Measurements from ENCODE around the gene ST14.
A peak's percentile ranks its signal among the peaks of the same experiment; 100 is the strongest.
"Not testable (repeated sequence)": the region's sequence is repeated elsewhere in the genome, so short reads cannot be mapped to it uniquely, and the experiment has no call there.

The ST14 gene

DNA sequence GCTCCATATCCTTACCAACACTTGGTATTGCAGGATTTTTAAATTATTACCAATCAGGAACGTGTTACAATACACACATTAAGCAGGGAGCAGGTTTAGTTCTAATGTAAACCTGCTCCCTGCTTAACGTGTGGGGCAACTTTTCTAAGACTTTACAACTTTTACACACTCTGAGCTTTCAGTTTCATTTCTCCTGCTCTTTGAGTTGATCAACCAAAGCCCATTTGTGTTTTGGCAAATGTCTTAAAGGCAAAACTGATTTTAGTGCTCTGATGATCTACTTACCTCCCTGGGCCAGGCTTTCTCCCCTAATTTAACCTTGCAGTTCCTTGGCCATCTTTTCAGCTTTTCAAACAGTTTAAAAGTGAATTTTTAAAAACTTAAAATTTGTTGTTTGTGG, 84.2 kb downstream of the ST14 start:
- DNase-seq, result no peak

DNA sequence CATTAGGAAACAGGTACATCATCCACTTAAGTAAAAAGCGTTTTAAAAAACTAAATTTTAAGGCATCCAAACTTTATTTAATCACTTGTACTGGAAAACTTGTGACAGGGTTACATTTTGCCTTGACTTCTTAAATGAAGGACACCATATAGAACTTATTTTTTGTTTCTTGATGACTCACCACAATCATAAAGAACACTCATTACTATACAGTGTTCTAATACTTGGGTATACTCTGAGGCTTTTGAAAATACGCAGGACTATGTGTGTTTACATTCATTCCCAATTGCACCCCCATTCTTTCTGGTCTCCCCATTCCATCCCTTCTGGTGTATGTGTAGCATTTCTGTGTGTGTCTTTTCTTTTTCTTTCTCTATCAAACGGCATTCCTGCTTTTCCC, 85.3 kb downstream of the ST14 start:
- no peak for DNase-seq

DNA sequence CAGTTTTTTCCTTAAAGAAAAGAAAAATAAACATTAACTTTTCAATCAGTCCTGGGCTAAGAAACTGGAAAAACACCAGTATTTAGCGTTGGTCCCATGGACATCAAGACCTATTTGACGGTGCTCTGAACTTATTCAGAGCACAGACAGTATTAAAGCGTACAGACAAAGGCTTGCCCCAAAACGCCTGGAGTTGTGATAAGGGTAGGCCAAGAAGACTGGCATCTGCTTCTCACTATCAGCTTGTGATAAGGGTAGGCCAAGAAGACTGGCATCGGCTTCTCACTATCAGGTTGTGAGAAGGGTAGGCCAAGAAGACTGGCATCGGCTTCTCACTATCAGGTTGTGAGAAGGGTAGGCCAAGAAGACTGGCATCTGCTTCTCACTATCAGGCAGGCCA, 85.8 kb downstream of the ST14 start:
- not testable (repeated sequence) for DNase-seq

DNA sequence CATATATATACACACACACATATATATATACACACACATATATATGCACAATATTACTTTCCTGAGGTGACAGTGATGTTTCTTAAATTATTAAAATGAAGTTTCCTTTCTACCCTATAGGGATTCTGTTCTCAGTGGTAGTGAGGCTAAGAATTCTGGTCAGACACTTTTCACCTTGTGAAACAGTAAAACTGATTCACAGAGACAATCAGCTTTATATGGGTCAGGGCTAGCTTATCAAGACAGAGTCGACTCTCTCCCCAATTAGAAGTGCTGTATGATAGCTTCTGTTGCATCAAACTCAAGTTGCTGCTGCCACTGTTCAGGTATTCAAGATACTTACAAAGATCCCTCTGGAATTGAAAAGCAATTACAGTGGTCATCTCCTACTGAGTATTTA, 86.7 kb downstream of the ST14 start:
- DNase-seq, result no peak

DNA sequence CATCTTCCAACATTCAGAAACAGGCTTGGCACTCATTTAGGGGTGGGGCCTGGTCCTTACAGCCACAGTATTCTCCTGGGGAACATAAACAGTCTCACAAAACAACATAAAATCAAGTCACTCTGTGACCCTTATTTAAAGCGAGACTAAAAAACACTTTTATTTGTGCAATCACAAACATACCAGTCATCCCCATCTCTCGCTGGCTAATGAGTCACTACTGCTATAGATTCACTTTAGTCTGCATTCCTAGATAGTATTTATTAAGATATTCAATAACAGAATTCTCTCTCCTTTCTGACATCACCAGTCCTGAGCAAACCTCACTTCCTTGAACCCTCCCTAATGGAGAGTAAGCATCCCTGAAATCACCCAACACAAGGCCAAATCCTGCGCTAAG, 87.2 kb downstream of the ST14 start:
- no peak for DNase-seq

DNA sequence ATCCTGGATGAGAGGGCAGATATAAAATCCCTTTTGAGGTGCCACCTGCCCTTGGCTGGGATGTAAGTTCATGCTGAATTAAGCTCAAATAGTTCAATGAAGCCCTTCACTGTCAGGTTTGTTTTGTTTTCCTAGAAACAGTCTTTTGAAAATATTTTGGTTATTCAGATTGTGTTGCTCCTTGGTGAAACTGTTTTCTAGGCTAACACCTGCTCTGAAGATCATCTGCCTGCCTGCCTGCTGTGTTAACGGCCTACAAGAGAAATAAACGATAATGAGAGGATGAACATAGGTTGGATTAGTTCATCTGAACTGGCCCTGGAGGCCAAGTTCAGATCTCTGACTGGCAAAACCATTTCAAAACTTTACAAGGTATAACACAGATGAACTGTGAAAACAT, 87.7 kb downstream of the ST14 start:
- peak; percentile 31 for DNase-seq

DNA sequence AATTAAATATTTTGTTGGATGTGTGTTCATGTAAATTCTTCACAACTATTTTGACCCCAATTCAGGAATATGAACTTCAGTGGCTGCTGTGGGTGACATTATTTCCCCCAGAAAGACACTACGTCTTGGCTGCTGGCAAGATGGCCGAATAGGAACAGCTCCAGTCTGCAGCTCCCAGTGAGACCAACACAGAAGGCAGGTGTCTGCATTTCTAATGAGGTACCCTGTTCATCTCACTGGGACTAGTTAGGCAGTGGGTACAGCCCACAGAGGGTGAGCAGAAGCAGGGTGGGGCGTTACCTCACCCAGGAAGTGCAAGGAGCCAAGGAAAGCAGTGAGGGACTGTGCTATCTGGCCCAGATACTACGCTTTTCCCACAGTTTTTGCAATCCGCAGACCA, 89.8 kb downstream of the ST14 start:
- no peak for DNase-seq

DNA sequence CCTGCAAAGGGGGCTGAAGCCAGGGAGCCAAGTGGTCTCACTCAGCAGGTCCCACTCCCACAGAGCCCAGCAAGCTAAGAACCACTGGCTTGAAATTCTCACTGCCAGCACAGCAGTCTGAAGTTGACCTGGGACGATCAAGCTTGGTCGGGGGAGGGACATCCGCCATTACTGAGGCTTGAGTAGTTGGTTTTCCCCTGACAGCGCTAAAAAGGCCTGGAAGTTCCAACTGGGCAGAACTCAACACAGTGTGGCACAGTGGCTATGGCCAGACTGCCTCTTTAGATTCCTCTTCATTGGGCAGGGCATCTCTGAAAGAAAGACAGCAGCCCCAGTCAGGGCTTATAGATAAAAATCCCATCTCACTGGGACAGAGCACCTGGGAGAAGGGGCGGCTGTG, 90.3 kb downstream of the ST14 start:
- not testable (repeated sequence) for DNase-seq

DNA sequence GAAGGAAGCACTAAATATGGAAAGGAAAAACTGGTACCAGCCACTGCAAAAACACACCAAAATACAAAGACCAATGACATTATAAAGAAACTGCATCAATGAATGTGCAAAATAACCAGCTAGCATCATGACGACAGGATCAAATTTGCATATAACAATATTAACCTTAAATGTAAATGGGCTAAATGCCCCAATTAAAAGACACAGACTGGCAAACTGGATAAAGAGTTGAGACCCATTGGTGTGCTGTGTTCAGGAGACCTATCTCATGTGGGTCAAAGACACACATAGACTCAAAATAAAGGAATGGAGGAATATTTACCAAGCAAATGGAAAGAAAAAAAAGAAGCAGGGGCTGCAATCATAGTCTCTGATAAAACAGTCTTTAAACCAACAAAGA, 92.2 kb downstream of the ST14 start:
- not testable (repeated sequence) for DNase-seq

All from COR-L47 (cell line).